ENCODE measurements around the gene RASD2.
A peak's percentile ranks its signal among the peaks of the same experiment; 100 is the strongest.

The RASD2 gene

DNA sequence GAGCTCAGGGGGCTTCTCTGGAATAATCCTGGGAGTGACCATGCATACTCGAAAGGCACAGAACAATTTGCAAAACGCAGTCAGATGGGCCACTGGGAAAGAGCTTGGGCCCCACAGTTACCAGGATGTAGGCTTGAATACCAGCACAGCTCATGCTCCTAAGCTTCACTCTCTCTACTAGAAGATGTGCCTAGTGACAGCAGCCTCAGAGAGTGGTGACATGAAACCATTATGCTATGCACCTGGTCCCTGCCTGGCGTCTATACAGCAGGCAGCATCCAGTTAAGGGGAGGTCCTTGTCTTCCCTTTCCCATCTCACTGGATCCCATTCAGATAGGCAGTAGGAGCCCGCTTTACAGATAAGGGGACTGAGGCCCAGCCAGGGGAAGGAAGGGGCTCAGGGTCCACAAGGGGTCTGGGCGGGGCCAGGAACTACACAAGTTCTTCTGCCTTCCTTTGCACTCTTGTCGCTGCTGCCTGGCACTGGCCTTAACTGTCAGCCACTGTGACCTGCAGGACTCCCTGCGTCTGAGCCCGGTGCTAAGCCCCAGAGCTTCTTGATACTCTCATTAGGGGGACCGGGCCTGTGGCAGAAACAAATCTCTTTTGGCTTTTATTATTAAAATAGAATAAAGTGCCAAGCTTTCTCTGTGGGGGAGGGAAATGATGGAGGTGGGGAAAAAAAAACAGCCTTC is 21.2 kb upstream of the RASD2 start:
- DNase-seq: no peak

DNA sequence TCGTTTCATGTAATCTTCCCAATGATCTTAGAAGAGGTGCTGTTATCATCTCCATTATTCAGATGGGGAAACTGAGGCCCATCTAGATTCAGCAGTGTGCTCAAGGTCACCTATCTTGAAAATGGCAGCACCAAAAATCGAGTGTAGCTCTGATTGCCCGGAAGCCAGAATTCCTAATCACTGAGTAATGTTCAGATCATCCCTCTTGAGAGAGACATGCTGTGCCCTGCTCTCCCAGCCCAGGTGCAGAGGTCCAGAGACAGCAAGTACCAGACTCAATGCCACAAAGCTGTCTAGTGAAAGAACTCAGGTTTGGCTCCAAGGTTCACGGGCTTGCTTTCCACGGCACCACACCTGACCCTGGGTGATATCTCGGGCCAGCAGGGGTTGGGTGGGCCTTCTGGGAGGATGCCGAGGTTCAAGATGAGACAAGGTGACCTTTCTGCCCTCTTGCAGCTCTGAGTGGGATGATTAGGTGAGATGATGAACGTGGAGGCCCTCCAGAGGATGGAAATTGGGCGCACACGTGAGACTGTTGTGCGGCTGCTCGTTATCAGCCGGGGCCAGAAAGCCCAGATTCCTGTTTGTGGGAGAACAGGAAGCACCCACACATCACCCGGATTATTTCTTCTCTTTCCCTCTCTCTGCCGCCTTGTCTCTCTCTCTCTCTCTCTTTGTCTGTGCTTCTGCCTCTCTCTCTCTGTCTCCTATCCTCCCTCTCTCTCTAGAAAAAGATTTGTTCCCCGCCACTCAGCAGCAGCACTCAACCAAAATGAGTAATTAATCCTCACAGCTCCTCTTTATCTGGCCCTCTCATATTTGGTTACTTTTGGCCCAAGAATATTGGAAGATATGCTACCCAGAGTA is 19.0 kb upstream of the RASD2 start:
- DNase-seq: no peak

DNA sequence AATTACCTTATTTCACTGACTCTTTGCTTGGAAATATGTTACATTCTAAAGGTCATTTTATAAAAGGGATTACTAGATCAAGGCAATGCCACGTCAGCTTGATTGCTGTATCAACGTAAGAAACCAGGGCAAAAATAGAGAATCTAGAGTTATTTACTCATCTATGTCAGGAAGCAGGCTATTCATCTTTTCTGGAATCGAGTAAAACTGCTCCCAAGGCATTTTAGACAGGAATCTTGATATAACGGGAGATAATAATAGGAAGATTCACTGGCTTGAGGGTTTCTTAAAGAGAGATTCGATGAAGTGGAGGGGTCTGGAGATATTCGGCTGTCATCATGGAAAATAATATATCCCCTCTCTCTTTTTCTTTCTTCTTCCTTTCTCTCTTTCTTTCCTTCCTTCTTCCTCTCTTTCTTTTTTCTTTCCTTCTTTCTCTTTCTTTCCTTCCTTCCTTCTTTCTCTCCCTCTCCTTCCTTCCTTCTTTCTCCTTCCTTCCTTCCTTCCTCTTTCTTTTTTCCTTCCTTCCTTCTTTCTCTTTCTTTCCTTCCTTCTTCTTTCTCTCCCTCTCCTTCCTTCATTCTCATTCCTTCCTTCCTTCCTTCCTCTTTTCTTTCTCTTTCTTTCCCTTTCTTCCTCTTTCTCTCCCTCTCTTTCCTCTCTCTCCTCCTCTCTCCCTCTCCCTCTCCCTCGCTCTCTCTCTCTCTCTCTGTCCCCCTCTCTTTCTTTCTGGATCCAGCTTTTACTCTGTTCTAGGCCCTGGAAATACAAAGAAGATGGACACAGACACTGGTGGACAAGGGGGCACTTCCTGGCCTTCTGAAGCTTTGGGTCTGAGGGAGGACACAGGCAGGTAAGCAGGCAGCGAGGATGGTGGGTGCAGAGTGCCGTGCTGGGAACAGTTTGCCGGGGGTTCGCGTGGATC is 18.1 kb upstream of the RASD2 start:
- no peak for DNase-seq

DNA sequence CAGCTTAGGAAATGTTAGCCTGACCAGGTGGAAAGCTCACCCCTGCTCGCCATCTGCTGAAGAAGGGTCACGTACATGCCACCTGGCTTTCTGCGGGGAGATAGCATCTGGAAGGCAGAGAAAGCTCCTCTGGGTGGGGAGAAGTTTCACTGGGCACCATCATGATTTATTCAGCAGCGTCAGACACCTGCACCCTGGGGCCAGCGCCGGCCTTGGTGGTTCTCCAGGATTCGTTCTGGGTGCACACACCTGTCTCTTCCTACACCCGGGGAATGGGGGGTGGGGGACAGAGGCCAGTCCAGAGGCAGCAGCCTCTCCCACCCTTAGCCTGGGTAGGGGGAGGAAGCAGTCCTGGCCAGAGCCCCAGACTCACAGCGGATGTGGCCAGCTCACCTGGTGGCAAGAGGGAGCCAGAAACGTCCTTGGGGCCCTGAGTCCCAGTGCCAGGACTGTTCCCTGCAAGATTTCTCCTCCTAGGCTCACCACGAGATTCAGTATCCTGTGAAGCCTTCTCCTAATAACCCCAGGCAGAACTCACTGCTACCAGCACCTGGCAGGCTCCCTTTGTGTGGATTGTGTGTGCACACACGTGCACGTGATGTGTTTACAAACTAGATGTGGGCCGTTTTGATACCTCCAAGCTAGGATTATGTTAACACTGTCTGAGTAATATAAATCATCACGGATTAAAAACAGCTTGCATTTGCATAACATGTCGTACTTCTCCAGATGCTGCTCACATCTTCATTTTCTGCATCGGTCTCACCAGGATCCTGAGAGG is 17.3 kb upstream of the RASD2 start:
- no peak for DNase-seq

DNA sequence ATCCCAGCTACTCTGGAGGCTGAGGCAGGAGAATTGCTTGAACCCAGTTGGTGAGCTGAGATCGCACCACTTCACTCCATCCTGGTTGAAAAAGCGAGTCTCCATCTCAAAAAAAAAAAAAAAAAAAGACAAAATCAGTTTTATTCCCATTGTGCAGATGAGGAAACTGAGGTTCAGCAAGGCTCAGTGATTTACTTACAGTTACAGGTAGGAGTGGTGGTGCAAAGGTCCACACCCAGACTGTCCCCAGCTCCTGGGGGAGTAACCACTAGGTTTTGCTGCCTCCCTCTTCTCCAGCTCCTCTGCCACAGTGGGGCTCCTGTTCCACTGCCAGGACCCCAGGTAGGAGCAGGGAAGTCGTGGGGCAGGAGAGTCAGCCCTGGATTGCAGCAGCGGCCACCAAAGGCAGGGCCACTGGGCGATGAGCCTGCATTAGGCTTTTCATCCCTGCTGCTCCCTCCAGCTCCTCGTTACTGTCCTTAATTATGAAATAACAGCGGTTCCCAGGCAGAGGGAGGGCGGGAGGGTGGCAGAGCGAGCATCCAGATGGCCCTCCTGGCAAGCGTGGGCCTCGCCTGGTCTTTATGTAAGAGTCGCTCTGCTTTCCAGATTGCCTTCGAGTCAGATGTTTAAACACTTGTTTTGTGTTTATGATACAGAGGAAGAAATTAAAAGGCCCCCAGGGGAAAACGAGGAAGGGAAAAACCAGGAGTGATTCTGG is 15.5 kb upstream of the RASD2 start:
- peak; percentile 93 for DNase-seq

DNA sequence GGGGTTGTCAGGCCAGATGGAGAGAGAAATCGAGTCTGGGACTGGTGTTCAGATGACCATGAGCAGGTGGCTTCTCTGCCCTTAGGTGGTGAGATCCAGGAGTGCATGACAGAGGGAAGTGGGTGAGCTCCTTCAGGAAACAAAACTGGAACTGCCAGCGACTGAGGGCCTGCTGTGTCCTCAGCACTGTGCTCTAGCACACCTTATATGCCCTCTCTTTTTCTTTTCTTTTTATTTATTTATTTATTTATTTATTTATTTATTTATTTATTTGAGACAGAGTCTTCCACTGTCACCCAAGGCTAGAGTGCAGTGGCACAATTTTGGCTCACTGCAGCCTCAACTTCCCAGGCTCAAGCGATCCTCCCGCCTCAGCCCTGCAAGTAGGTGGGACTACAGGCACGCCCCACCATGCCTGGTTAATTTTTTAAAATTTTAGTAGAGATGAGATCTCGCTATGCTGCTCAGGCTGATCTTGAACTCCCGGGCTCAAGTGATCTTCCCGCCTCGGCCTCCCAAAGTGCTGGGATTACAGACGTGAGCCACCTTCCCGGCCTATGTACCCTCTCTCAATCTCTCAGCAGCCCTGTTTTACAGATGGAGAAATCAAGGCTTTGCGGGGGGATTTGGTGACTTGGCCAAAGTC is 14.8 kb upstream of the RASD2 start:
- DNase-seq: no peak

DNA sequence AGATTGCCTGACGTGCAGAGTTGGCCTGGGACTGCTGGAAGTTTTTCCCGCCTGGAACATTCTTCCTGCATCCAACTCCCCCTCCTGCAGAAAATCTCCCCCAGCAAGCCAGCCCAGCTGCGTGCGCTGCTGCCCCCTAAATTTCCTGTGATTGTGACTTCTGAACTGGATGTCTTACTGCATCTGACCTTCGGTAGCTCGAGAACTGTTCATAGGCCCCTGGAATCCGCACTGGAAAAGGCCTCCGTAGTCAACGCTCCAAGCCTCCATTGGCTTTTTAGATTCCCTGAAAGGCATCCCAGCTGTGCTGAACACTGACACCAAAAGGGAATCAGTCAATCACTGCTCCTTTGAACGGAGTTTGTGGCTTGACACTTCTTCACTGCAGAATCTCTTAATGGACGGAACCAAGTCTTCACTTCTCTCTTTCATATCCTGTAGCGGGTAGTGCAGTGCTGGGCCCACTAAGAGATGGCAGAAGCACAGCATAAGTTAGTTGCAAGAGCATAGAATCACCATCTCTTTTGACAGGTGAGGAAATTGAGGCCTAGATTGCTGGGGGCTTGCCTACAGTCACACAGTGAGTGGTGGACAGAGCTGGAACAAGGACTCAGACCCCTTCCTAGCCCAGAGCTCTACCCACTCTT is 14.2 kb upstream of the RASD2 start:
- DNase-seq: no peak

DNA sequence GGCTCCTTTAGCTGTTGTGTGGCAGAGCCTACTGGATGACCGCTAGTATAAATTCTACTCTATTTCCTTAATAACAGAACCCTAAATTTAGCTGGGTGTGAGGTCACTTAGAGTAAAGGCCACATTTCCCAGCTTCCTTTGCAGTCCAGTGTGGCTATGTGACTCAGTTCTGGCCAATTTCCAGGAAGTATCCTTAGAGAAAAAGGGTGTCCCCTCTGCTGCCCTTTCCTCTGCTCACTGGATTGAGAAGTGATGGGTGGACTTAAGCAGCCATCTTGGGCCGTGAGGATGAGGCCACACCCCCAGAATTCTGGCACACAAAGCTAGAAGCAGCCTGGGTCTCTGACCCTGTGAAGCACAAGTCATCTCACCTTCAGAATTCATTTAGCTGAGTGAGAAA is 11.7 kb upstream of the RASD2 start:
- DNase-seq: no peak

DNA sequence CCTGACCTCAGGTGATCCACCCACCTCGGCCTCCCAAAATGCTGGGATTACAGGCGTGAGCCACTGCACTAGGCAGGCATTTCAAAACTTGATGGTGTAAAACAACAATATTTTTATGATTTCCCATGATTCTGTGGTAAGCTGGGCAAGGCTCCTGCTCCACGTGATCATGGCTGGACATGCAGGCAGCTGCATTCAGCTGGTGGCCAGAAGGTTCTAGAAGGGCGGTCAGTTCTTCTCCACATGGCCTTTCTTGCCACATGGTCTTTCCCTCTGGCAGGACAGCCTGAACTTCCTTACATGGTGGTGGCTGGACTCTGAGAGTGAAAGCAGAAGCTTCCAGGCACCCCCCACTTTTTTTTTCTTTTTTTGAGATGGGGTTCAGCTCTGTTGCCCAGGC is 9.9 kb upstream of the RASD2 start:
- DNase-seq: no peak

DNA sequence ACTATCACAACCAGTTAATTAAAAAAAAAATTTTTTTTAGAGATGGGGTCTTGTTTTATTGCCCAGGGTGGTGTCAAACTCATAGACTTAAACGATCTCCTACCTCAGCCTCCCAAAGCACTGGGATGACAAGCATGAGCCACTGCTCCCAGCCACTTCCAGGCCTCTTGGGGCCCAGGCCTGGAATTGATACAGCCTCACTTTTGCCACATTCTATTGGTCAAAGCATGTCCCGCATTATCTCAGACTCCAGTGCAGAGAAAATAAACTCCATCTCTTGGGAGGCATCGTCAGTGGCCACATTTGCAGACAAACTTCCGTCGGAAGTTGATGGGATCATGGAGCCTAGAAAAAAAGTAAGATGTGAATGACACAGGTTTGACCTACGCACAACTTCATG is 9.4 kb upstream of the RASD2 start:
- no peak for DNase-seq

DNA sequence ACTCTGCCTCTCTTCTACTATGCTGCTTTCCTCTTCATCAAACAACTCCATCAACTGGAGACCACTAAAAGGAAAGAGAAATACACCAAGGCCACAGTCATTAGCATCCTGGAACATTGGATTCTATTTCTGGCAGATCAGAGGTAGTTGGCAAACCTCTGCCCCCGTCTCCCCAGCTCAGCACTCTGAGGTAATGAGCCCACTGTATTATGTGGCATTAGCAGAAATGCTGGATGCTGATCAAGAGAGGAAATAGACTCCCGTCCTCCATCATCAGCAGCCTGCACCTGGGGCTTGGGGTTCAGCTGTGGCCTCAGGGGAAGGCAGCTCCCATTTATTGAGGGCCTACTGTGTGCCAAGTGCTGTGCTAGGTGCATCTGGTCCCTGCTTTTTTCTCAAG is 9.0 kb upstream of the RASD2 start:
- DNase-seq: no peak

DNA sequence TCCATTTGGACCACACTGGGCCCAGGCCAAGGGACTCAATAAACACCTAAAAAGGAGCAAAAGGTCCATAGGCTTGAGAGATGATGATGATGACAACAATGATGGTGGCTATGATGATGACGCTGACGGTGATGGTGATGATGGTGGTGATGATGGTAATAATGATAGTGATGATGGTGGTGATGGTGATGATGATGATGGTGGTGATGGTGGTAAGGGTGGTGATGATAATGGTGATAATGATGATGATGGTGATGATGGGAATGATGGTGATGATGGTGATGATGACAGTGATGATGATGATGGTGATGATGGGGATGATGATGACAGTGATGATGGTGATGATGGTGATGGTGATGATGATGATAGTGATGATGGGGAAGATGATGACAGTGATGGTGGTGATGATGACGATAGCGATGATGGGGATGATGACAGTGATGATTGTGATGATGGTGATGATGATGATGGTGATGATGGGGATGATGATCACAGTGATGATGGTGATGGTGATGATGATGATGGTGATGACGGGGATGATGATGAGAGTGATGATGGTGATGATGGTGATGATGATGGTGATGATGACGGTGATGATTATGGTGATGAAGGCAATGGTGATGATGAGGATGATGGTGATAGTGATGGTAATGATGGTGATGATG is 7.1 kb upstream of the RASD2 start:
- no peak for DNase-seq

DNA sequence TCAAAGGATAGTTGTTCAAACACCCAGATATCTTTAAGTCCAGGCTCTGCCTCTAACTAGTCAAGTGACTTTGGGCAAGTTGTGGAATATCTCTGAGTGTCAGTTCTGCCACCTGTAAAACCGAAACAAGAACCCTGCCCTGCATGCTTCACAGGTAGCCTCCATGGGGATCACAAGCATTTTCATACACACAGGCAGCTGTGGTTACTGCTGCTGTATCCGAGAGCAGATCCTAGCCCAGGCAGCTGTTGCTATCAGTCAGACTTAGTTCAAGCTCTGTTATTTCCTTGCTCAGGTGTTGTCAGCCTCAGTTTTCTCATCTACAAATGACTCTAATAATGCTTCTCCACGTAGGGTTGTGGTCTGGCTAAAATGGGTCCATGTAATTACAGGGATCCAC is 6.5 kb upstream of the RASD2 start:
- no peak for DNase-seq

DNA sequence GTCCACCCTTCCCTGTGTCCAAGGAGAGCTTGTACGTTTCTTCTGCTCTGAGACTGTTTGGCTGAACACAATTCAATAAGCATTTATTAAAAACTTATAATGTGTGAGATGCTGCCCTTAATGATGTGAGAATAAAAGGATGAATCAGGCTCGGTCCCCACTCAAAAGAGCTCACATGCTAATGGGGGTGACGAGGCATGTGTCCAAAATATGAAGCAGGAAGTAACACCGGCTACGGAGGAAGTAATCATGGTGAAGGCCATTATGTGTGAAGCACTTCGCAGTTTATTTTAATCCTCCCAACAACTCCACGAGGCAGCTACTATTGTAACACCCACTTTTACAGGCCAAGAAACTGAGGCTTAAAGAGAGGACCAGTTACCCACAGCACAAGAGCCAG is 3.4 kb upstream of the RASD2 start:
- DNase-seq: no peak

DNA sequence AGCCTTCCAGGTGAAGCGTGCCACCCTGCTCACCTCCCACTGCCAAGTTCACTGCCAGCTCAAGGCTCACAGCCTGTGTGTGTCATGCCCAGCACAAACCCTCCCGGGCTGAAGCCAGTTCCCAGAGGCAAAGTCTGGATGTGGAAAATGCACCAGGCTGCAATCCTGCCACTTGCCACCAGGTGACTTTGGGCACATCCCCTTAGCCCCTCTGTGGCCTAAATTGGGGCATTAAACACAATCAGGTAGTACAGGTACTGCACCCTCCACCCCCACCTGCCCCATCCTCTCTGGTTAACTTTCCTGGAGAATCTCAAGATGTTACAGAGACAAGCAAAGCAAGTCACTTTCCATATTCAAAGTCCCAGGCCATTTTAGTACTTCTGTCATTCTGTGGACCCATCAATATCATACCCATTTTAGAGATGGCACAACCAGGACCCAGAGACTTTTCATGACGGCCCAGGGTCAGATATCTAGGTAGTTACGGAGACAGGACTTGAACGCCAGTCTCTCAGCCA is 1.8 kb upstream of the RASD2 start:
- DNase-seq: no peak

DNA sequence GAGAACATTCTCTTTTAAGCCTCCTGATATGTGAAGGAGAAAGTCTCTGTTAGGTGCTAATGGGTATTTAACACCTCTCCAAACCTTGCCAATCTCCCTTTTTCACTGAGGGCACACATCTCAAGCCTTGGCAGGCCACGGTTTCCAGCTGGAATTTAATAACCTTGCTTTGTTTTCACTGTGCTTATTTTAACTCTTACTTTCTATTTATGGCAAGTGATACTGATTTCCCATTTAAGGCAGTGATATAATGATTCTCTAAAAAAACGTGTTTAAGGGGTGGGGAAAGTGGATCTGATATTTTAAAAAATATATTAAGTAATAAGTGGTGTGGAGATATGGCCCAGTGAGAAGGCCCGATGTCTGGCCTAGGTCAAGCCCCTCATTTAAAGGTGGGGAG is 1.1 kb upstream of the RASD2 start:
- DNase-seq: no peak

DNA sequence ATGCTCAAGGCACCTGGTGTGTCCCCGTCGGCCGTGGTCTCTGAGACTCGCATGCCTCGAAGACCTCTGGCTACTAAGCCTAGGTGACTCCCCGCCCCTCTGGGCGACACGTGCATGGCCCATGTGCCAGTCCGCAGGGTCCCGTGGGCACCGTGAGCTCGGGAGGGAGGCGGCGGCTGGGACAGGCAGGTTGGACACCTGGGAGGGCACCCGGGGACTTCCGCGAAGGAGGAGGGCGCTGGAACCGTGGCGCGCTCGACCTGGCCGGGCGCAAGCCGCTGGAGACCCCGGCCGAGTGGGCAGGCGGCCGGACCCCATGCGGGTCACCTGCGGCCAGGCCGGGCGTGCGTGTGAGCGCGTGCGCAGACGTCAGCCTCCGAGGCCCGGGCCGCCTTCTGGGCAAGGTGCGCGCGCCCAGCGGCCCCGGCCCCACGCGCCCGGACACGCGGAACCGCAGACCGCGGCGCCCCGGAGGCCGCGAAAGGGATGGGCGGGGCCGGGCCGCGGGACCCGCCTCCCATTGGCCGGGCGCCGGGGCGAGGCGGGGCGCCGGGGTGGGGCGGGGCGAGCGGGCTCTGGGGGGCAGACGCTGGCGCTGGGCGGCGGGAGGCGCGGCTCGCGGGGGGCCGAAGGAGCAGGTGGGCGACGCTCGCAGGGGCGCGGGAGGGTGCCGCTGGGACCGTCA is 579 bp upstream of the RASD2 start:
- DNase-seq: no peak

DNA sequence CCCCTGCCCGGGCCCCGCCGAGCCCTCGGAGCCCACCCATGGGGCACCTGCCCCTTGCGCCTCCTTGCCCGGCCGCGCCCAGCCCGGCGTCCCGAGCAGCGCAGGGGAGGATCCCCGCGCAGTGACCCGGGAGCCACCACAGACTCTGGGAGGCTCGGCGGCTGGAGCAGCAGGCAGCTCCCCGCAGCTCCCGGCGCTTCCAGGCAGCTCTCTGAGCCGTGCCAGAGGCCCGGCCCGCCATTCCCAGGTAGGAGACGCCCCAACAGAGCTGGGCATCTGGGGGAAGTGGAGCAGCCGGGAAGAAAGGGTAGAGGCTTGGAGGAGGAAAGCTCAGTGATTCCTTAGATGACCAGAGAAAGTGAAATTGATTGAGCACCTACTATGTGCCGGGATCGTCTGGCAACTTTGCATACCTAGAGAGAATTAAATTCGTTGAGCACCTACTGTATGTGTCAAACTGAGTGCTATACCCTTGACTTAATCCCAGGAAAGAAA is 670 bp downstream of the RASD2 start:
- DNase-seq: no peak
